Psoas muscle (tissue), 8 donors: ENCODE data around the gene TRAPPC6A. TPM values are rescaled to one million over a fixed set of nuclear protein-coding genes. Genes with fewer than 3 reads are reported as not detected.

Experiments used
- ATAC-seq, 4 donors: fragments of 200-7000 bp; cut with Tn5 transposase; one replicate each; pipeline ENCODE4 v1.9.1; 2020; ENCODE audit warnings: moderate library complexity in 3 of 4, mild to moderate bottlenecking in 2 of 4
- DNase-seq, 2 donors: peaks; one replicate each; pipeline ENCODE4 v3.0.0-alpha.2; 2020
- H3K27ac ChIP-seq: fragments of 200-600 bp; one replicate; pipeline ENCODE4 v1.8.0; 2022
- H3K27me3 ChIP-seq, 3 donors: fragments of 200-600 bp in 1 of 3; one replicate each; pipeline versions ENCODE4 v1.6.1 to v1.8.0; 2013 to 2022; ENCODE audit warnings: low read length in 2 of 3, mild to moderate bottlenecking in 2 of 3, moderate library complexity in 1 of 3; ENCODE audit not compliant: insufficient read depth in 3 of 3
- H3K36me3 ChIP-seq, 2 donors: fragments of 200-600 bp in 1 of 2; one replicate each; pipeline versions ENCODE4 v1.6.1 to v1.8.0; 2013 to 2022; ENCODE audit warnings: low read depth in 1 of 2, mild to moderate bottlenecking in 1 of 2, moderate library complexity in 1 of 2; ENCODE audit not compliant: insufficient read depth in 1 of 2
- H3K4me1 ChIP-seq: fragments of 200-600 bp; one replicate; pipeline ENCODE4 v1.8.0; 2022
- H3K4me3 ChIP-seq: fragments of 200-600 bp; one replicate; pipeline ENCODE4 v1.8.0; 2022; ENCODE audit warnings: mild to moderate bottlenecking
- H3K9me3 ChIP-seq: fragments of 200-600 bp; one replicate; pipeline ENCODE4 v1.8.0; 2022
- WGBS, 3 donors: extraction: QIAGEN DNeasy Blood & Tissue Kit; methylation state at CpG; one replicate each; pipeline versions ENCODE4 v1.1.6 to v1.1.7; 2013; 5-methylcytosine and 5-hydroxymethylcytosine counted together
- intact Hi-C, 2 donors: fragments of 100-400 bp; cut with DNase I; formaldehyde crosslinking; loops; one replicate each; pipeline versions ENCODE4 v1.11.0 to v1.14.2; 2022
- polyA plus RNA-seq, 3 donors: library from polyadenylated mRNA; stranded (reverse); fragments of 200-250 nt; gene quantifications; one replicate each; pipeline ENCODE4 v1.2.3, GENCODE V29; 2013
- total RNA-seq, 4 donors: library from RNA; stranded (reverse); fragmentation: NEBNext Ultra II Directional in 2 of 4; extraction: Animal tissue kit (Norgen Biotek cat#: 25700) in 2 of 4; gene quantifications; one replicate each; pipeline versions ENCODE4 v1.2.1 to v1.2.4, GENCODE V29; 2021 to 2023
- TF ChIP-seq, protein P1 (sequence below): fragments of 200-600 bp; IDR thresholded peaks from one replicate; pipeline ENCODE4 v1.8.0; 2022; ENCODE audit warnings: antibody characterized with exemption
- donor health status: healthy with polysubstance abuse.
- donor health status: DM: no; HTN: no; CAD: no; lungs with moderate emphysema.
- donor health status: Bipolar disorder and iron deficiency.
- donor health status: healthy.
- donor health status: DM: yes; HTN: yes; CAD: no.
- donor health status: DM: no; HTN: no; CAD: no.
- donor health status: DM: no; HTN: no; CAD: no.
- donor health status: DM: yes; HTN: yes; CAD: no.

Gene TRAPPC6A
- total and polyA plus RNA-seq, 7 donors: 10.8 to 42.2 (median 14.5) TPM

GRCh38 chr19:45191375-45191774 is 13.3 kb upstream of the TRAPPC6A start:
- H3K4me3 ChIP-seq: no peak overlapping the region
- DNase-seq (no peak), ATAC-seq (no peak)
- no peaks in the 10 kb centered on the region for H3K4me1 ChIP-seq
- H3K27me3 ChIP-seq: peaks cover 0 to 1% (median 0%) of the 10 kb centered on the region in 3 donors
- intact Hi-C loops: no loop called here
- no peaks in the 10 kb centered on the region for H3K9me3 ChIP-seq
- no peaks in the 10 kb centered on the region for H3K36me3 ChIP-seq
- TF ChIP-seq, protein P1, sequence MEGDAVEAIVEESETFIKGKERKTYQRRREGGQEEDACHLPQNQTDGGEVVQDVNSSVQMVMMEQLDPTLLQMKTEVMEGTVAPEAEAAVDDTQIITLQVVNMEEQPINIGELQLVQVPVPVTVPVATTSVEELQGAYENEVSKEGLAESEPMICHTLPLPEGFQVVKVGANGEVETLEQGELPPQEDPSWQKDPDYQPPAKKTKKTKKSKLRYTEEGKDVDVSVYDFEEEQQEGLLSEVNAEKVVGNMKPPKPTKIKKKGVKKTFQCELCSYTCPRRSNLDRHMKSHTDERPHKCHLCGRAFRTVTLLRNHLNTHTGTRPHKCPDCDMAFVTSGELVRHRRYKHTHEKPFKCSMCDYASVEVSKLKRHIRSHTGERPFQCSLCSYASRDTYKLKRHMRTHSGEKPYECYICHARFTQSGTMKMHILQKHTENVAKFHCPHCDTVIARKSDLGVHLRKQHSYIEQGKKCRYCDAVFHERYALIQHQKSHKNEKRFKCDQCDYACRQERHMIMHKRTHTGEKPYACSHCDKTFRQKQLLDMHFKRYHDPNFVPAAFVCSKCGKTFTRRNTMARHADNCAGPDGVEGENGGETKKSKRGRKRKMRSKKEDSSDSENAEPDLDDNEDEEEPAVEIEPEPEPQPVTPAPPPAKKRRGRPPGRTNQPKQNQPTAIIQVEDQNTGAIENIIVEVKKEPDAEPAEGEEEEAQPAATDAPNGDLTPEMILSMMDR: no peak
- 89 to 93% (median 92%) methylated on average over 4 of the region's 4 CpGs for WGBS, 3 donors
- no peak overlapping the region for H3K27ac ChIP-seq

DNA sequence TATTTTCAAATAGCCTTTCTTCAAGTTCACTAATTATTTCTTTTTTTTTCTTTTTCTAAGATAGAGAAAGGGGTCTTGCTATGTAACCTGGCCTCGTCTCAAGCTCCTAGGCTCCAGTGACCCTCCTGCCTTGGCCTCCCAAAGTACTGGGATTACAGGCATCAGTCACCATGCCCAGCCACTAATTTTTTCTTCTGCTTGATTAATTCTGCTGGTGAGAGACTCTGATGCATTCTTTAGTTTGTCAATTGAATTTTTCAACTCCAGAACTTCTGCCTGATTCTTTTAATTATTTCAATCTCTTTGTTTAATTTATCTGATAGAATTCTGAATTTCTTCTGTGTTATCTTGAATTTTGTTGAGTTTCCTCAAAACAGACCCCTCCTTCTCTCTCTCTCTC is 11.9 kb upstream of the TRAPPC6A start:
- H3K4me1 ChIP-seq: no peaks in the 10 kb centered on the region
- TF ChIP-seq, protein P1: no peak
- H3K4me3 ChIP-seq: no peak overlapping the region
- ATAC-seq (no peak), DNase-seq (no peak)
- H3K36me3 ChIP-seq: no peaks in the 10 kb centered on the region
- 74 to 100% (median 84%) methylated on average over 1 of the region's 1 CpG for WGBS, 3 donors
- no peak overlapping the region for H3K27ac ChIP-seq
- intact Hi-C loops: loop anchor here in 1 of 2 donors (10.0 kb wide), 1 partner anchor 145 kb away; no protein-coding TSS in a partner anchor
- no peaks in the 10 kb centered on the region for H3K27me3 ChIP-seq
- no peaks in the 10 kb centered on the region for H3K9me3 ChIP-seq

DNA sequence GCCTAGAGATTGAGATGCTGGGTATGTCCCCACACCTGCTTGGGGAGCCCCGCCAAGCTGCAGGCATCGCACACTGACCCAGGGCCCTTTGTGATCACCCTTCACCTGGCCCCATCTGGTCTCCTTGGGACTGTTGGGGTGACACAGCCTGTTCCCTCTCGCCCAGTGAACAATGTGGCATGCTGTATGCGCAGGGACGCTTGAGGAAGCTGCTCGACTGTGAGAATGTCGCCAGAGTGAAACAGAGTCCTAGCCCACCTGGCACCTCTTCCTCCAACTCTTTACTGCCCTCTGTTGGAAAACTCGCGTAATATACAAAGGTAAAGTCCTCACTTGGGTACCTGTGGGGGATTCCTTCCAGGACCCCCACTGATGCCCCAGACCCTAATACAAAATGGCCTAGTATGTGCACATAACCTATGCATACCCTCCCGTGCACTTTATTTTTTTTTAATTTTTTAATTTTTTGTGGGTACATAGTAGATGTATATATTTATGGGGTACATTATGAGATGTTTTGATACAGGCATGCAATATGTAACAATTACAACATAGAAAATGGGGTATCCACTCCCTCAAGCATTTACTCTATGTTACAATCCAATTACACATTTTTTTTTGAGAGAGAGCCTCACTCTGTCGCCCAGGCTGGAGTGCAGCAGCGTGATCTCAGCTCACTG is 9.5 kb upstream of the TRAPPC6A start:
- peak in 3 of 4 donors; percentile 30 to 61 (median 60) for ATAC-seq
- intact Hi-C loops: loop anchor here in 1 of 2 donors (10.0 kb wide), 1 partner anchor 147 kb away; no protein-coding TSS in a partner anchor
- no peak for DNase-seq
- Histone ChIP-seq H3K9me3 (no peaks in the 10 kb centered on the region), H3K4me3 (no peak overlapping the region), H3K36me3 (no peaks in the 10 kb centered on the region), H3K27me3 (no peaks in the 10 kb centered on the region), H3K27ac (no peak overlapping the region), H3K4me1 (no peaks in the 10 kb centered on the region)
- 36 to 40% (median 39%) methylated on average over 12 of the region's 12 CpGs for WGBS, 3 donors
- TF ChIP-seq, protein P1: peak; percentile 52

- Histone ChIP-seq H3K27me3 (no peaks in the 10 kb centered on the region), H3K36me3 (no peaks in the 10 kb centered on the region), H3K27ac (no peak overlapping the region), H3K9me3 (no peaks in the 10 kb centered on the region), H3K4me3 (no peak overlapping the region), H3K4me1 (no peaks in the 10 kb centered on the region)
- ATAC-seq (no peak), DNase-seq (no peak)
- WGBS, 3 donors: 82 to 88% (median 86%) methylated on average over 12 of the region's 12 CpGs
- intact Hi-C loops: loop anchor here in 1 of 2 donors (10.0 kb wide), 1 partner anchor 148 kb away; no protein-coding TSS in a partner anchor
- TF ChIP-seq, protein P1: no peak
Observed at GRCh38 chr19:45186509-45187334, 8.7 kb upstream of the TRAPPC6A start.
